GM13976 (cell line): ENCODE measurements around the gene COL4A2.
"Not testable (repeated sequence)": the region's sequence is repeated elsewhere in the genome, so short reads cannot be mapped to it uniquely, and the experiment has no call there.

Experiments
- DNase-seq: peaks from one replicate; pipeline ENCODE4 v3.0.0; 2012; ENCODE audit warnings: low spot score
- in situ Hi-C: fragments of 300-500 bp; cut with MboI; formaldehyde crosslinking; loops from one replicate; pipeline ENCODE4 v1.12.0; 2022; ENCODE audit warnings: low sequenced_read_pairs, mixed read lengths, inconsistent platforms; ENCODE audit not compliant: unreplicated experiment
- TF ChIP-seq, protein P1 (sequence below): IDR thresholded peaks from 2 replicates; pipeline ENCODE4 v1.5.1; 2012; ENCODE audit warnings: borderline replicate concordance, mild to moderate bottlenecking; ENCODE audit not compliant: insufficient read depth; ENCODE audit errors: extremely low read depth, missing control alignments, control extremely low read depth

Gene COL4A2

DNA sequence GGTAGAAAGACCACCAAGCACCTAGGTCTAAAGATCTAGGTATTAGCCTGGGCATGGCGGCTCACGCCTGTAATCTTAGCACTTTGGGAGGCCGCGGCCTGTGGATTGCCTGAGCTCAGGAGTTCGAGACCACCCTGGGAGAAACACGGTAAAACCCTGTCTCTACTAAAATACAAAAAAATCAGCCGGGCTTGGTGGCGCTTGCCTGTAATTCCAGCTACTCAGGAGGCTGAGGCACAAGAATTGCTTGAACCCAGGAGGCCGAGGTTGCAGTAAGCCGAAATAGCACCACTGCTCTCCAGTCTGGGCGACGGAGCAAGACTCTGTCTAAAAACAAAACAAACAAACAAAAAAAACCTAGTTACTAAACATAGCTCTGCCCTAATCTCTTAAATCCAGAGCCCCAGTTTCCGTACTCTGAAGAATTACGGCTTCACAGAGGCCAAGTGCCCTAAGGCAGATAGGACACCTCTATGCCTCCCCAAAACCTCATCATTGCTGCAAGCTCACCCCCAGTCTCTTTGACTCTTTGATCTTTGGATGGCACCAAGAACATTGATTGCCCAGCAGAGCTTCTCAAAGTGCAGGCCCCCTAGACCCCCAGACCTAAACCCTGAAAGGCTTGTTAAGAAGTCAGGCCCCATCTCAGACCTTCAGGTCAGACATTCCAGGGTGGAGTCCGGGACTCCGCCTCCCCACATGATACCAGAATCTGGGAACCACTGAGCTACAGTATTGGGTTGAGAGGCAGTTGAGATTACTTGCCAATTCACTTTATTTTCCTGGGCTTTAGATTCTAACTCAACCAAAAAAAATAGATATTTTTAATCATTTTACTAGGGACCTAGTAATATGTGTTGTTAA is 2.8 kb downstream of the COL4A2 start:
- in situ Hi-C loops, result no loop called here
- TF ChIP-seq, protein P1, sequence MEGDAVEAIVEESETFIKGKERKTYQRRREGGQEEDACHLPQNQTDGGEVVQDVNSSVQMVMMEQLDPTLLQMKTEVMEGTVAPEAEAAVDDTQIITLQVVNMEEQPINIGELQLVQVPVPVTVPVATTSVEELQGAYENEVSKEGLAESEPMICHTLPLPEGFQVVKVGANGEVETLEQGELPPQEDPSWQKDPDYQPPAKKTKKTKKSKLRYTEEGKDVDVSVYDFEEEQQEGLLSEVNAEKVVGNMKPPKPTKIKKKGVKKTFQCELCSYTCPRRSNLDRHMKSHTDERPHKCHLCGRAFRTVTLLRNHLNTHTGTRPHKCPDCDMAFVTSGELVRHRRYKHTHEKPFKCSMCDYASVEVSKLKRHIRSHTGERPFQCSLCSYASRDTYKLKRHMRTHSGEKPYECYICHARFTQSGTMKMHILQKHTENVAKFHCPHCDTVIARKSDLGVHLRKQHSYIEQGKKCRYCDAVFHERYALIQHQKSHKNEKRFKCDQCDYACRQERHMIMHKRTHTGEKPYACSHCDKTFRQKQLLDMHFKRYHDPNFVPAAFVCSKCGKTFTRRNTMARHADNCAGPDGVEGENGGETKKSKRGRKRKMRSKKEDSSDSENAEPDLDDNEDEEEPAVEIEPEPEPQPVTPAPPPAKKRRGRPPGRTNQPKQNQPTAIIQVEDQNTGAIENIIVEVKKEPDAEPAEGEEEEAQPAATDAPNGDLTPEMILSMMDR, result no peak
- no peak for DNase-seq

DNA sequence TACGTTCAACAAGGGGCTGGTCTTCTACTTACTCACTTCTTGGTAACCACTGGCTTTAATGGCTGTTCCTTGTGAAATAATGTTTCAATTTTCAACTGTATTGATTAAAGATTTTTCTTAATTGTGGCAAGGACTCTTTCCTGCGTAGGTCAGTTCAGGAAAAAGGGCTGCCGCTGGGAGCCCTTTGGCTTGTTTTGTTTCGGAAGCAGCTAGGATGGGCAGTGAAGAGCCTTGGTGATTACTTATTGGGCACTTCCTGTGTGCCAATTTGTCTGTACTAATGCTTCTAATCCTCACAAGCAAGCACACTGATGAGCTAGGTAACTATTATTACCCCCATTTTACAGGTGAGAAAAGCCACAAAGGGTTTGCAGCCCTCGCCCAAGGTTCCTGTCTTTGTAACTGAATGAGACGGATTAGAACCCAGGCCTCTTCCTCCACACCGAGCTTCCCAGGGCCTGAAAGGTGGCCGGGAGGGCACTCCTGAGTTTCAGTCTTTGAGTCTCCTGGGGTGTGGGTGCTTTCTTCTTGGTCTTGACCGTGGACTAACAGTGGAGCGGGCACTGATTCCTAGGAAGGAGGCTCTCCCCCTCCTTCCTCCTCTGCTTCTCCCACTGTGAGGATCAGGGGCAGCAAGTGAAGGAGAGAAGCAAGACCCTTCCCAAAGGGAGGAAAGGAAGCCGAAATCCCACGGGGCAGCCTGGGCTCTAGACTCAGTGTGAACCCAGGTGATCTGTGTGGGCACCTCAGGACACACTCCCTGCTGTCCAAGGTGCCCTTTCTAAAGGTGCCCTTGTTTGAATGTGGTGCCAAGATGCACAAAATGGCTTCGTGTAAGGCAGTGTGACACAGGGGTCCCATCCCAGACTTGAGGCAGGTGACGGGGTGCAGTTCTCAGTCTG is 3.7 kb downstream of the COL4A2 start:
- no peak for DNase-seq
- in situ Hi-C loops, result no loop called here
- TF ChIP-seq, protein P1, result no peak

DNA sequence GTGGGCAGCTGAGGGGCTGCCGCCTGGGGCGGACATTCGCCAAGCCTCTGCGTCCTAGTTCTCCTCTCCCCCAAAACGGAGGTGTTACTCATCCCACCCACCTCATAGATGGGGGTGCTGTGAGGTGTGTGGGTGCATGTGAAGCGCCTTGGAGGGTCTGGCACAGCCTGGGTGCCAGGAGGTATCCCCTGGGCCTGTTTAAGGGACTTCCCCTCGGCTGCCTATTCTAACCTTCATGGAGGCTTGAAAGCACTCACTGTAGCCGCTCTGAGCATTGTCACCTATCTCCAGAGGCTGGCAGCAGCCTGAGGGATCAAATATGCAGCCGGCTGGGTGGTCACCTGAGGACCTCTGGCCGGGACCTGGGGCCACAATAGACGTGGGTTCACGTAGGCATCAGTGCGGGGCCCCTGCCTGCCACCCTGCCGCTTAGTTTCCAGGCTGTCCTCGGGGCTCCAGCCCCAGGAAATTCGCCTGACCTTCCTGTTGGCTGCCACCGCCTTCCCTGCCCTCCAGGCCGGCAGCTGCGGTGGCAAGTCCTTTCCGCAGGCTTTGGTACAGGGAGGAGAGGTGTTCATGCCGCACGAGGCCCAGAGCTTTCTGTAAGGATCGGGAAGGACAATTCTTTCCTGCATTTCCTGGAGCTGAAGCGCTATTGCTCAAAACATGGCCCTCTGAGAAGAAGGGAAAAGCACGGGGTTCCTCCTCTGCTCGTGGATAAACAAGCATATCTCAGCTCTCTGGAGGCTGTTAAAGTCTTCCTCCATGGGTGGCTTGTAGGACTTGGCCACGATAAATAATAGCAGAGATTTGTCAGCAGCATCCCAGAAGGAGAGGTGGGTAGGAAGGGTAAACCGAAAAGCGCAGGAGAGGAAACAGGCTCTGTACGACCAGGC is 4.6 kb downstream of the COL4A2 start:
- no peak for DNase-seq
- in situ Hi-C loops, result no loop called here
- TF ChIP-seq, protein P1, result no peak

DNA sequence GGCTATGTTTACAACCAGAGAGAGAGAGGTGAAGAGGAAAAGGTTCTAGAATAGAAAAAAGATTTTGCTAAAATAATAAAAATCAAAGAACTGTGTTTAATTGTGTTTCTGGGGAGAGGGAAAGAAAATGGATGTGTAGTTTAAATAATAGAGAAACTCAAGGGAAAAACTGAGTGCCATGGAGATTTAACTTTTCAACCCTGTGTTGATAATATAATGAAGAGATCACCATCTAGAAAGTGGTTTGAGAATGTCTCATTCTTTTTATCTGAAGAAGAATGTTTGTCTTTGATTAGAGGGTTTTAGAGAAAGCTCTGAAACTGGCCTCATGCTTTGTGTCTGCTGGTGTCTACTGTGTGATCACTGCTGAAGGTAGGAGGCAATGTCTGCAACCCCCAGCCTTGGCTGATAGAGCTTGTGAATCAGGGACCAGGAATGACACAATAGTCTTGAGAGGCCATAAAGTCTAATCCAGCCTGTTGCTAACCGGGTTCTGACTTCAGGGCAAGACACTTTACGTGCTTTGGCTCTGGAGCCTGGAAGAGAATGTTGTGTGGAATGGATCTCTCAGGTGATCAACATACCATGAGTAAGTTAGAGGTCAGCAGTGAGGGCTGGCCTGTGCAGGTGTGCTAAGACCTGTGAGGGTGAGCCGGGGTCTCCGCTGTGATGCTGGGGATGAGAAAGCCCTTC is 5.4 kb downstream of the COL4A2 start:
- TF ChIP-seq, protein P1, result no peak
- in situ Hi-C loops, result no loop called here
- no peak for DNase-seq

DNA sequence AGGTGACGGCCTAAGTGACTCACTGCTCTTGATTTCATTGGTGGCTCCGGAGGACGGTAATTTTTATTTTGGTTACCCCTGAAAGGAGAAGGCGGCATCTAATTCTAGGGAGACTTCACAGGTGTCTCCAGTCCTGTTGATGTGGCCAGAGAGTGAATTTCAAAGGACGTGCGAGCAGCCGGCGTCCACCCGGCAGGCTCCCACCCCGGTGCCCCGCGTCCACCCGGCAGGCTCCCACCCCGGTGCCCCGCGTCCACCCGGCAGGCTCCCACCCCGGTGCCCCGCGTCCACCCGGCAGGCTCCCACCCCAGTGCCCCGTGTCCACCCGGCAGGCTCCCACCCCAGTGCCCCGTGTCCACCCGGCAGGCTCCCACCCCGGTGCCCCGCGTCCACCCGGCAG is 6.2 kb downstream of the COL4A2 start:
- DNase-seq, in situ Hi-C loops: not testable (repeated sequence)

DNA sequence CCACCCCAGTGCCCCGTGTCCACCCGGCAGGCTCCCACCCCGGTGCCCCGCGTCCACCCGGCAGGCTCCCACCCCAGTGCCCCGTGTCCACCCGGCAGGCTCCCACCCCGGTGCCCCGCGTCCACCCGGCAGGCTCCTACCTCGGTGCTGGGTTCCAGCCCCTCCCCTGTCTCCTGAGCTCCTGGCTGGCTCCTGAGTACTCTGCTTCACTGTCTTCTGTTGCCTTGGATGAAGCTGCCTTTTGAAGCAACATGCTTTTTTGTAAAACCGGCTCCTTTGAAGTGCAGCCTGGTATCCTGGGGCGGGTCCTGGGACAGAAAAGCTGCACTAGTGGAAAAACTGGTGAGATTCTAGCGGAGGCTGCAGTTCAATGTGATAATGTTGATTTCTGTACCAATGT is 6.6 kb downstream of the COL4A2 start:
- DNase-seq, in situ Hi-C loops: not testable (repeated sequence)
